H9 (cell line): ENCODE measurements around the gene DNAJC11. TPM values are rescaled to one million over a fixed set of nuclear protein-coding genes. Genes with fewer than 3 reads are reported as not detected.

Experiments used
- DNase-seq: peaks from one replicate; pipeline ENCODE4 v3.0.0-alpha.2; 2017
- H2AFZ ChIP-seq: one replicate; pipeline ENCODE4 v1.6.1; 2013; ENCODE audit warnings: mild to moderate bottlenecking, low read length, control low read depth, moderate library complexity
- H2AK5ac ChIP-seq: 2 replicates; pipeline ENCODE4 v1.6.1; 2013; ENCODE audit warnings: low read length, control low read depth, mixed read lengths; ENCODE audit not compliant: insufficient read length
- H2BK120ac ChIP-seq: one replicate; pipeline ENCODE4 v1.6.1; 2013; ENCODE audit warnings: low read depth, mild to moderate bottlenecking, low read length, control low read depth, inconsistent platforms; ENCODE audit not compliant: poor library complexity, severe bottlenecking
- H2BK12ac ChIP-seq: 2 replicates; pipeline ENCODE4 v1.6.1; 2013; ENCODE audit warnings: low read length, control low read depth, mixed read lengths, low read depth; ENCODE audit not compliant: insufficient read length
- H2BK15ac ChIP-seq: 2 replicates; pipeline ENCODE4 v1.6.1; 2013; ENCODE audit warnings: low read depth, low read length, control low read depth
- H2BK20ac ChIP-seq: one replicate; pipeline ENCODE4 v1.6.1; 2013; ENCODE audit warnings: low read depth, mild to moderate bottlenecking, low read length, control low read depth, inconsistent platforms; ENCODE audit not compliant: poor library complexity, severe bottlenecking
- H2BK5ac ChIP-seq: 2 replicates; pipeline ENCODE4 v1.6.1; 2013; ENCODE audit warnings: low read length, control low read depth, mixed read lengths; ENCODE audit not compliant: insufficient read length
- H3K14ac ChIP-seq: 2 replicates; pipeline ENCODE4 v1.6.1; 2013; ENCODE audit warnings: low read length, control low read depth; ENCODE audit not compliant: insufficient read depth
- H3K18ac ChIP-seq: 2 replicates; pipeline ENCODE4 v1.6.1; 2013; ENCODE audit warnings: low read depth, mild to moderate bottlenecking, mixed read lengths, low read length, control low read depth; ENCODE audit not compliant: insufficient read length
- H3K23ac ChIP-seq: 2 replicates; pipeline ENCODE4 v1.6.1; 2013; ENCODE audit warnings: low read length, control low read depth, mixed read lengths, low read depth; ENCODE audit not compliant: insufficient read length
- H3K23me2 ChIP-seq: 2 replicates; pipeline ENCODE4 v1.6.1; 2013; ENCODE audit warnings: low read depth, mild to moderate bottlenecking, mixed read lengths, low read length, control low read depth; ENCODE audit not compliant: insufficient read length, poor library complexity, severe bottlenecking
- H3K27ac ChIP-seq: 2 replicates; pipeline ENCODE4 v1.5.1; 2013; ENCODE audit warnings: low read length, control low read depth, mixed read lengths, low read depth; ENCODE audit not compliant: insufficient read length
- H3K27me3 ChIP-seq: 2 replicates; pipeline ENCODE4 v1.6.1; 2013; ENCODE audit warnings: low read length, control low read depth, inconsistent platforms; ENCODE audit not compliant: insufficient read depth
- H3K4ac ChIP-seq: 2 replicates; pipeline ENCODE4 v1.6.1; 2013; ENCODE audit warnings: low read depth, mild to moderate bottlenecking, control low read depth, inconsistent platforms, low read length, moderate library complexity
- H3K4me1 ChIP-seq: 2 replicates; pipeline ENCODE4 v1.6.1; 2013; ENCODE audit warnings: low read length, control low read depth, inconsistent platforms; ENCODE audit not compliant: insufficient read depth
- H3K4me2 ChIP-seq: 2 replicates; pipeline ENCODE4 v1.6.1; 2013; ENCODE audit warnings: low read length, control low read depth, mixed read lengths; ENCODE audit not compliant: insufficient read length, insufficient read depth
- H3K56ac ChIP-seq: 2 replicates; pipeline ENCODE4 v1.6.1; 2013; ENCODE audit warnings: low read depth, mild to moderate bottlenecking, mixed read lengths, low read length, control low read depth; ENCODE audit not compliant: insufficient read length
- H3K79me1 ChIP-seq: 2 replicates; pipeline ENCODE4 v1.6.1; 2013; ENCODE audit warnings: low read depth, mild to moderate bottlenecking, moderate library complexity, low read length, control low read depth, inconsistent platforms; ENCODE audit not compliant: insufficient read depth, poor library complexity, severe bottlenecking
- H3K79me2 ChIP-seq: 2 replicates; pipeline ENCODE4 v1.6.1; 2013; ENCODE audit warnings: low read length, control low read depth, inconsistent platforms; ENCODE audit not compliant: insufficient read depth
- H3K9ac ChIP-seq: 2 replicates; pipeline ENCODE4 v1.6.1; 2013; ENCODE audit warnings: low read length, control low read depth, mixed read lengths; ENCODE audit not compliant: insufficient read length; ENCODE audit errors: extremely low read depth
- H3K9me3 ChIP-seq: one replicate; pipeline ENCODE4 v1.6.1; 2013; ENCODE audit warnings: low read depth, low read length, inconsistent platforms; ENCODE audit not compliant: control insufficient read depth
- H3T11ph ChIP-seq: one replicate; pipeline ENCODE4 v1.6.1; 2013; ENCODE audit warnings: mild to moderate bottlenecking, low read length, control low read depth, inconsistent platforms
- H4K20me1 ChIP-seq: one replicate; pipeline ENCODE4 v1.6.1; 2013; ENCODE audit not compliant: control insufficient read depth, insufficient read length, insufficient read depth
- H4K5ac ChIP-seq: 2 replicates; pipeline ENCODE4 v1.6.1; 2013; ENCODE audit warnings: low read depth, mild to moderate bottlenecking, mixed read lengths, low read length, control low read depth; ENCODE audit not compliant: insufficient read length
- H4K8ac ChIP-seq: replicated peaks from 2 replicates; pipeline ENCODE4 v1.6.1; 2013; ENCODE audit warnings: low read length, control low read depth, mixed read lengths, low read depth; ENCODE audit not compliant: insufficient read length
- H4K91ac ChIP-seq: 2 replicates; pipeline ENCODE4 v1.6.1; 2013; ENCODE audit warnings: low read depth, mild to moderate bottlenecking, moderate library complexity, mixed read lengths, low read length, control low read depth; ENCODE audit not compliant: insufficient read length
- H3K27ac Mint-ChIP-seq, 3 experiments: 2 replicates in 2 of 3; 3 replicates in 1 of 3; pipeline ENCODE4 v1.8.0; 2020 to 2021; ENCODE audit warnings: mixed read lengths in 3 of 3, mild to moderate bottlenecking in 1 of 3, moderate library complexity in 1 of 3
- H3K27me3 Mint-ChIP-seq: 2 replicates; pipeline ENCODE4 v1.8.0; 2021; ENCODE audit warnings: low read depth, mild to moderate bottlenecking, moderate library complexity, mixed read lengths
- H3K36me3 Mint-ChIP-seq, 3 experiments: 2 replicates in 2 of 3; 3 replicates in 1 of 3; pipeline ENCODE4 v1.8.0; 2020 to 2021; ENCODE audit warnings: low read depth in 3 of 3, mixed read lengths in 3 of 3; ENCODE audit not compliant: insufficient read depth in 1 of 3
- H3K4me1 Mint-ChIP-seq, 2 experiments: 2 replicates each; pipeline ENCODE4 v1.8.0; 2020; ENCODE audit warnings: mixed read lengths in 2 of 2
- H3K4me3 Mint-ChIP-seq, 2 experiments: 2 replicates in 1 of 2; 3 replicates in 1 of 2; pipeline ENCODE4 v1.8.0; 2020 to 2021; ENCODE audit warnings: mild to moderate bottlenecking in 2 of 2, mixed read lengths in 2 of 2, moderate library complexity in 1 of 2
- H3K9me3 Mint-ChIP-seq, 2 experiments: 2 replicates in 1 of 2; 3 replicates in 1 of 2; pipeline ENCODE4 v1.8.0; 2020; ENCODE audit warnings: mild to moderate bottlenecking in 2 of 2, mixed read lengths in 2 of 2, moderate library complexity in 1 of 2
- CTCF ChIP-seq: fragments of 200-600 bp; sonication (generic); conservative IDR thresholded peaks from 3 replicates; pipeline ENCODE4 v1.8.0; 2021; ENCODE audit warnings: antibody characterized with exemption, mild to moderate bottlenecking
- WGBS: extraction: QIAGEN DNeasy Blood & Tissue Kit; methylation state at CpG from one replicate; pipeline ENCODE4 v1.1.7; 2013; ENCODE audit warnings: missing lambda C conversion rate, low lambda C conversion rate, mixed read lengths; ENCODE audit not compliant: insufficient read length; ENCODE audit errors: extremely low coverage; 5-methylcytosine and 5-hydroxymethylcytosine counted together
- total RNA-seq: library from RNA; stranded (reverse); gene quantifications from 2 replicates; pipeline ENCODE4 v1.2.1, GENCODE V29; 2021

The DNAJC11 gene
- total RNA-seq, 1 experiment from 2014 or later = 88.5 TPM

- no peaks in the 10 kb centered on the region for H3K79me1 ChIP-seq
- no peak within 1 kb of the TSS for H2BK5ac ChIP-seq
- no CpG with 5 or more reads among the region's 84 CpGs for WGBS
- peak; percentile 80 for DNase-seq
- peaks cover 26 to 29% of the 10 kb centered on the region in 2 experiments for H3K4me1 Mint-ChIP-seq
- H3T11ph ChIP-seq = peak within 1 kb of the TSS; percentile 78
- no peaks in the 10 kb centered on the region for H3K9me3 ChIP-seq
- no peak within 1 kb of the TSS for H4K91ac ChIP-seq
- no peak within 1 kb of the TSS for H3K23ac ChIP-seq
- peaks cover 21% of the 10 kb centered on the region for H3K23me2 ChIP-seq
- peaks cover 18% of the 10 kb centered on the region; the same call in 1 of the 2 replicates for H3K79me2 ChIP-seq
- H2BK15ac ChIP-seq = no peak within 1 kb of the TSS
- peak within 1 kb of the TSS; percentile 83 for H3K4me2 ChIP-seq
- H4K20me1 ChIP-seq = peaks cover 2% of the 10 kb centered on the region
- H3K18ac ChIP-seq = peak within 1 kb of the TSS; percentile 97
- H2AK5ac ChIP-seq = no peak within 1 kb of the TSS
- H2BK12ac ChIP-seq = peak within 1 kb of the TSS; percentile 68
- peaks cover 7 to 24% (median 15%) of the 10 kb centered on the region in 3 experiments for H3K36me3 Mint-ChIP-seq
- peak within 1 kb of the TSS; percentile 46 for H3K27ac ChIP-seq
- H3K9ac ChIP-seq = peak within 1 kb of the TSS; percentile 69
- peak within 1 kb of the TSS; percentile 88 to 94 for H3K4me3 Mint-ChIP-seq
- no peak within 1 kb of the TSS for H2AFZ ChIP-seq
- peak within 1 kb of the TSS; percentile 99 for H2BK120ac ChIP-seq
- H3K56ac ChIP-seq = no peak within 1 kb of the TSS
- H3K9me3 Mint-ChIP-seq = no peaks in the 10 kb centered on the region; a peak in 1 of 5 replicates
- H3K27me3 Mint-ChIP-seq = no peaks in the 10 kb centered on the region
- H3K27ac Mint-ChIP-seq = peak within 1 kb of the TSS; percentile 87 to 98 (median 91); a peak in 4 of 7 replicates
- peak within 1 kb of the TSS; percentile 13 for H4K5ac ChIP-seq
- TF ChIP-seq CTCF = no peak
- no peaks in the 10 kb centered on the region for H3K4me1 ChIP-seq
- H3K14ac ChIP-seq = peak within 1 kb of the TSS; percentile 96
- H3K4ac ChIP-seq = peak within 1 kb of the TSS; percentile 93; the same call in 1 of the 2 replicates
- H3K27me3 ChIP-seq = no peaks in the 10 kb centered on the region
- no peak within 1 kb of the TSS for H4K8ac ChIP-seq
- H2BK20ac ChIP-seq = no peak within 1 kb of the TSS
Measured at GRCh38 chr1:6602669-6603237, 98.9 kb downstream of the DNAJC11 start, which contains the start of gene KLHL21. TSS of gene KLHL21 (minus strand) at chr1:6602869. CDS start at chr1:6602817, 52 bp downstream.
